ENCODE data around the gene ATPAF1. TPM values are rescaled to one million over a fixed set of nuclear protein-coding genes. Genes with fewer than 3 reads are reported as not detected.
A peak's percentile ranks its signal among the peaks of the same experiment; 100 is the strongest.

ATPAF1 gene
- total RNA-seq, 6 experiments from 2014 or later, result 32.7 to 42.9 (median 41.5) TPM

DNA sequence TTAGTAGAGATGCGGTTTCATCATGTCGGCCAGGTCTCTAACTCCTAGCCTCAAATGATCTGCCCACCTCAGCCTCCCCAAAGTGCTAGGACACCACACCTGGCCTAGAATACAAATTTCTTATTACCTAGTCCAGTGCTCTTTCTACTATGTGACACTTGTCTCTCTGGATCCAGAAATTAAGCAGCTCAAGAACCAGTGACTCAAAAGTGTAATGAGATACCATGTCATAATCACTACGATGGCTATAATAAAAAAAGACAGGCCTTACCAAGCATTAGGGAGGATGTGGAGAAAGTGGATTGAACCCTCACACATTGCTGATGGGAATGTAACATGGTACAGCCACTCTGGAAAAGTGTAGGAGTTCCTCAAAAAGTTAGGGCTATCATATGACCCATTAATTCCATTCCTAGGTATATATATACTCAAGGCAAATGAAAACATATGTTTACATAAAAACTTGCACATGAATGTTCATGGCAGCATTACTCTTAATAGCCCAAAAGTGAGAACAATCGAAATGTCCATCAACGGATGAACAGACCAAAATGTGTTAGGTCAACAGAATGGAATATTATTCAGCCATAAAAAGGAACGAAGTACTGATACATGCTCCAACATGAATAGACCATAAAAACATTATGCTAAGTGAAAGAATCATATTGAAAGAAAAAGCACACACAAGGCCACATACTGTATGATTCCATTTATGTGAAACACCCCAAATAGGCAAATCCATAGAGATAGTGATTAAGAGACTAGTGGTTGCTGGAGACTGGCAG, 11.8 kb upstream of the ATPAF1 start:
- Mint-ChIP-seq H3K4me3 (no peak overlapping the region), H3K27ac (no peak overlapping the region), H3K27me3 (ENCODE audit: insufficient read depth) (no peaks in the 10 kb centered on the region), H3K36me3 (ENCODE audit: low read depth) (peaks cover 6% of the 10 kb centered on the region; the same call in 1 of the 2 replicates), H3K4me1 (ENCODE audit: low read depth) (peaks cover 8% of the 10 kb centered on the region), H3K9me3 (no peaks in the 10 kb centered on the region)
- TF ChIP-seq, protein P1, sequence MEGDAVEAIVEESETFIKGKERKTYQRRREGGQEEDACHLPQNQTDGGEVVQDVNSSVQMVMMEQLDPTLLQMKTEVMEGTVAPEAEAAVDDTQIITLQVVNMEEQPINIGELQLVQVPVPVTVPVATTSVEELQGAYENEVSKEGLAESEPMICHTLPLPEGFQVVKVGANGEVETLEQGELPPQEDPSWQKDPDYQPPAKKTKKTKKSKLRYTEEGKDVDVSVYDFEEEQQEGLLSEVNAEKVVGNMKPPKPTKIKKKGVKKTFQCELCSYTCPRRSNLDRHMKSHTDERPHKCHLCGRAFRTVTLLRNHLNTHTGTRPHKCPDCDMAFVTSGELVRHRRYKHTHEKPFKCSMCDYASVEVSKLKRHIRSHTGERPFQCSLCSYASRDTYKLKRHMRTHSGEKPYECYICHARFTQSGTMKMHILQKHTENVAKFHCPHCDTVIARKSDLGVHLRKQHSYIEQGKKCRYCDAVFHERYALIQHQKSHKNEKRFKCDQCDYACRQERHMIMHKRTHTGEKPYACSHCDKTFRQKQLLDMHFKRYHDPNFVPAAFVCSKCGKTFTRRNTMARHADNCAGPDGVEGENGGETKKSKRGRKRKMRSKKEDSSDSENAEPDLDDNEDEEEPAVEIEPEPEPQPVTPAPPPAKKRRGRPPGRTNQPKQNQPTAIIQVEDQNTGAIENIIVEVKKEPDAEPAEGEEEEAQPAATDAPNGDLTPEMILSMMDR (IDR thresholded peaks at IDR 0.05), result no peak
- no peak for DNase-seq

- no peak overlapping the region for H3K4me3 Mint-ChIP-seq
- peaks cover 6% of the 10 kb centered on the region; the same call in 1 of the 2 replicates for H3K36me3 Mint-ChIP-seq (ENCODE audit: low read depth)
- TF ChIP-seq, protein P1 (IDR thresholded peaks at IDR 0.05), result no peak
- DNase-seq, result no peak
- peaks cover 17% of the 10 kb centered on the region for H3K4me1 Mint-ChIP-seq (ENCODE audit: low read depth)
- H3K27ac Mint-ChIP-seq, result no peak overlapping the region
- H3K27me3 Mint-ChIP-seq (ENCODE audit: insufficient read depth), result no peaks in the 10 kb centered on the region; the same call in 1 of the 2 replicates
- no peaks in the 10 kb centered on the region for H3K9me3 Mint-ChIP-seq
These were observed 9.2 kb upstream of the ATPAF1 start for GRCh38 chr1:46677339-46677738.

GRCh38 chr1:46676531-46676930, 8.4 kb upstream of the ATPAF1 start:
- Mint-ChIP-seq H3K27me3 (ENCODE audit: insufficient read depth) (no peaks in the 10 kb centered on the region; the same call in 1 of the 2 replicates), H3K4me1 (ENCODE audit: low read depth) (peaks cover 10% of the 10 kb centered on the region), H3K36me3 (ENCODE audit: low read depth) (peaks cover 6% of the 10 kb centered on the region; the same call in 1 of the 2 replicates), H3K27ac (no peak overlapping the region), H3K9me3 (no peaks in the 10 kb centered on the region), H3K4me3 (no peak overlapping the region)
- no peak for DNase-seq
- TF ChIP-seq, protein P1 (IDR thresholded peaks at IDR 0.05), result no peak

GRCh38 chr1:46675549-46676314, 7.6 kb upstream of the ATPAF1 start:
- H3K4me3 Mint-ChIP-seq, result no peak overlapping the region
- H3K27me3 Mint-ChIP-seq (ENCODE audit: insufficient read depth), result no peaks in the 10 kb centered on the region; the same call in 1 of the 2 replicates
- TF ChIP-seq, protein P1 (IDR thresholded peaks at IDR 0.05), result no peak
- H3K9me3 Mint-ChIP-seq, result no peaks in the 10 kb centered on the region
- DNase-seq, result no peak
- H3K4me1 Mint-ChIP-seq (ENCODE audit: low read depth), result peaks cover 10% of the 10 kb centered on the region
- H3K27ac Mint-ChIP-seq, result no peak overlapping the region
- H3K36me3 Mint-ChIP-seq (ENCODE audit: low read depth), result peaks cover 6% of the 10 kb centered on the region; the same call in 1 of the 2 replicates

DNA sequence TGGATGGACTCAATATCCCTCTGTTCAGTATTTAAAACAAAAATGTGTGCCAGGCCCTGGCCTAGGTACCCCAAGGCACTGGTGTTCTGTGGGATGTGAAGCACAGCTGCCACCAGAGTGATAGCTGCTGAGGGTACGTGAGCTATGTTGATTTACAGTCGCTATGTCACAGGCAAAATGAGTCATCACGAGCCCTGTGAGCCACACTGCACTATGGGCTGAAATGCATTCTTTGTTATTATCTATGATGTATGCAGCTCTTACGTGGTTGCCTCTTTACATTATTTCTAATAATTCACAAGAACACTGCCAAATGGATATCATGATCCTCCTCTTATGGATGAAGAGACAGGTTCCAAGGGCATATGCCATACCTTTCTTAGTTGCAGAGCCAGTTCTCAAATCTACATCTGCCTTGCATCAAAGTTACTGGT, 5.6 kb upstream of the ATPAF1 start:
- DNase-seq, result peak; percentile 22
- Mint-ChIP-seq H3K9me3 (no peaks in the 10 kb centered on the region), H3K27me3 (ENCODE audit: insufficient read depth) (no peaks in the 10 kb centered on the region; the same call in 1 of the 2 replicates), H3K4me3 (no peak overlapping the region), H3K27ac (no peak overlapping the region), H3K4me1 (ENCODE audit: low read depth) (peaks cover 10% of the 10 kb centered on the region), H3K36me3 (ENCODE audit: low read depth) (no peaks in the 10 kb centered on the region)
- TF ChIP-seq, protein P1 (IDR thresholded peaks at IDR 0.05), result no peak

All from HFFc6 (cell line).